GM12873 (cell line): Measurements from ENCODE around the gene SLC38A10.
A peak's percentile ranks its signal among the peaks of the same experiment; 100 is the strongest.

Experiments used
- TF ChIP-seq, protein P1 (sequence below): IDR thresholded peaks from 2 replicates; pipeline ENCODE4 v1.5.1; 2012; ENCODE audit warnings: low read depth, mild to moderate bottlenecking, moderate library complexity, low read length, control low read depth; ENCODE audit not compliant: insufficient read depth; ENCODE audit errors: missing control alignments

SLC38A10 gene

DNA sequence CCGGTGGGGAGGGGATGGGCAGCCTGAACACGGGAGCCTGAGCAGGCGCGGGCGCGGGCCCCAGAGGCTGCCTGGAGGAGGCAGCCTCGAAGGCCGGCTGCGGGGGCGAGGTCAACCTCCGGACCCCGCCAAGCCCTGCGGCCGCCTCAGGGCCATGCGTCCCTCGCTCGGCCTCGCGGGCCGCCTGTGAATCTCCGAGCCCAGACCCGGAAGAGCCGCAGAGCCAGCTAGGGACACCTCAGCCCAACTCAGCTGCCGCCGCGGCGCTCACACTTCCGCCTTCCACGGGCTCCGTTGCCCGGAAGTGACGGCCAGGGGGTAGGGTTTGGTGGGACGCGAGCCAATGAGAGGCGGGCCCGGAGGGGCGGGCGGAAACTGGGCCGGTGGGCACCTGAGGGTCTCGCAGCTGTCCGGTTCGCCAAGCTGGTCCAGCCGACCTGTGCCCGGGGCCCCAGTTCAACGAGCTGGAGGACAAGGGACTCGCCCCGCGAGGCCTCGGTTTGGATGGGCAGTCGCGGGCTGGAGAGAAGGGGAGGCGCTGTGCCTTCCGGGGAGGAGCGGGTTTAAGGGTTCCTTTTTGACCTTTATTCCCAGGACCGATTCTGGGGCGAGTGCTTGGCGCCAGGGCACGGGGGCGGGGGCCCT is at the start of gene SLC38A10:
Gene SLC38A10 (minus strand): TSS at position 277 of the 645 bp plus-strand sequence. CDS start 386 bp downstream, outside the sequence.
- TF ChIP-seq, protein P1, sequence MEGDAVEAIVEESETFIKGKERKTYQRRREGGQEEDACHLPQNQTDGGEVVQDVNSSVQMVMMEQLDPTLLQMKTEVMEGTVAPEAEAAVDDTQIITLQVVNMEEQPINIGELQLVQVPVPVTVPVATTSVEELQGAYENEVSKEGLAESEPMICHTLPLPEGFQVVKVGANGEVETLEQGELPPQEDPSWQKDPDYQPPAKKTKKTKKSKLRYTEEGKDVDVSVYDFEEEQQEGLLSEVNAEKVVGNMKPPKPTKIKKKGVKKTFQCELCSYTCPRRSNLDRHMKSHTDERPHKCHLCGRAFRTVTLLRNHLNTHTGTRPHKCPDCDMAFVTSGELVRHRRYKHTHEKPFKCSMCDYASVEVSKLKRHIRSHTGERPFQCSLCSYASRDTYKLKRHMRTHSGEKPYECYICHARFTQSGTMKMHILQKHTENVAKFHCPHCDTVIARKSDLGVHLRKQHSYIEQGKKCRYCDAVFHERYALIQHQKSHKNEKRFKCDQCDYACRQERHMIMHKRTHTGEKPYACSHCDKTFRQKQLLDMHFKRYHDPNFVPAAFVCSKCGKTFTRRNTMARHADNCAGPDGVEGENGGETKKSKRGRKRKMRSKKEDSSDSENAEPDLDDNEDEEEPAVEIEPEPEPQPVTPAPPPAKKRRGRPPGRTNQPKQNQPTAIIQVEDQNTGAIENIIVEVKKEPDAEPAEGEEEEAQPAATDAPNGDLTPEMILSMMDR, result peak; percentile 27

- TF ChIP-seq, protein P1, result no peak
These were observed 47.4 kb upstream of the SLC38A10 start for GRCh38 chr17:81342269-81343070.

DNA sequence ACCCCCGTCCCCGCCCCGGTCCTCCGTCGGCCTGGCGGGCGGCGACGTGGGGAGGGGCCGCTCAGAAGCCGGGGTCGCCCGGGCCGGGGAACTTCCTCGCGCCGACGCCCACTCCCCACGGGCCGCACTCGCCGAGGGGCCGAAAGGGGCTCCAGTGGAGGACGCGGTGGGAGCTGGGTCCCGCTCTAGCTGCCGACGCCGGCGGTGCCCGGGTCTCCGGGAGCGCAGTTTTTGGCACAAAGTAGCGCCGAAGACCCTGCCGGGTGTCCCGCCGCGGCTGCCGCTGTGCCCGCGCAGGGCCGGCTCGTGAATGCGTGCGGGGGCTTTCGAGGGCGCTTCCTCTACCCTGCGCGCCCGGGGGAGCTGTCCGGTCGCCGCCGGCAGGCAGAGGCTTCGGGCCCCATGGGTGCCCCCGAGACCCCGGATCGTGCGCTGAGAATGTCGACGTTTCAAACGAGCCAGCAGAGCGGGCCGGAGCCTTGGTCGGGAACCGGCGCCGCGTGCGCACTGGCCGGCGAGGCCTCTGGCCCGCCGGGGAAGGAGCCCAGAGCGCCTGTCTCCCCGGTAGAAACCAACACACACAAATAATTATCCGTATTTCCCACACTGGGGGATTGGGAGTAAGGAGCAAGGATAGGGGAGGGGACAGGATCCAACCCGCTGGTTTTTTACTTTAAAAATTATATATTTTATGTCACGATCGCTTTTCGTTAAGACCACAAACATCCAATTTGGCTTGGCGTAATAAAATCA is 46.6 kb upstream of the SLC38A10 start:
- TF ChIP-seq, protein P1, result no peak

DNA sequence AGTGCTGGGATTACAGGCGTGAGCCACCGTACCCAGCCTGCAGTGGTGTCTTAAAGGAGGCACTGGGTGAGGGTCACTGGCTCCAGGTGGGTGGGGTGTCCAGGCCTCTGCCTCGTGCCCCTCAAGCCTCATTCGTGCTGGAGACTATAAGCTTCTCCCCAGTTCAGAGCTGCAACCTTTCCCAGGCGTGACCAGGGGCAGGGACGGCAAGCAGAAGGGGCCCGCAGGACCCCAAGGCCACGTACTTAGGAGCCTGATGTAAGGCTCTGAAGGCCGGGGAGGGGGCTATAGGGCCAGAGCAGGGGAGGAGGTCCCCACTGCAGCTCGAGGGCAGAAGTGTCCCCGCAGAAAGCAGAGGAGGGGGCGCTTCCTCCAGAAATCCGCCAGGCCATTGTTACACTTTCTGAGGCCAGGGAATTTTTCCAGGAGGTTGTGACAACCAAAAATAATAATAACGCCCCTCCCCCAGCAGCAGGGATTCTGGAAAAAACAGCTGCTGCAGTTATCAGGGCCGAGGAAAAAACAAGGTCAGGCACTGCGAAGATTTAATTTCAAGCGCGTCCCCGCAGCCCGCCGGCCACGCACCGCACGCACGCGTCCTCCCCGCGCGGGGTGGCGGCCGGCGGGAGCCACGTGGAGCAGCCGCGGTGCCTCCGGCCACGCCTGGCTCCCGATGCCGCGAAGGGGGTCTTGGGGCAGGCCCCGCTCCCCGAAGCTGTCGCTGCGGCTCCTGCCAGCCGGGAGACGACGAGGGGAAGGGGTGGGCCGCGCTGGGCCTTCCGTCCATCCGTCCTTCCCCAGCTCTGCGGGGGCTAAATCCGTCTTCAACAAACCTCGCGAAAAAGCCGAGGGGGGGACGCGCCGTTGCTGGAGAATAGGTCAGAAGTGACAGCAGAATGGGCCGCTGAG is 45.8 kb upstream of the SLC38A10 start:
- TF ChIP-seq, protein P1, result no peak

DNA sequence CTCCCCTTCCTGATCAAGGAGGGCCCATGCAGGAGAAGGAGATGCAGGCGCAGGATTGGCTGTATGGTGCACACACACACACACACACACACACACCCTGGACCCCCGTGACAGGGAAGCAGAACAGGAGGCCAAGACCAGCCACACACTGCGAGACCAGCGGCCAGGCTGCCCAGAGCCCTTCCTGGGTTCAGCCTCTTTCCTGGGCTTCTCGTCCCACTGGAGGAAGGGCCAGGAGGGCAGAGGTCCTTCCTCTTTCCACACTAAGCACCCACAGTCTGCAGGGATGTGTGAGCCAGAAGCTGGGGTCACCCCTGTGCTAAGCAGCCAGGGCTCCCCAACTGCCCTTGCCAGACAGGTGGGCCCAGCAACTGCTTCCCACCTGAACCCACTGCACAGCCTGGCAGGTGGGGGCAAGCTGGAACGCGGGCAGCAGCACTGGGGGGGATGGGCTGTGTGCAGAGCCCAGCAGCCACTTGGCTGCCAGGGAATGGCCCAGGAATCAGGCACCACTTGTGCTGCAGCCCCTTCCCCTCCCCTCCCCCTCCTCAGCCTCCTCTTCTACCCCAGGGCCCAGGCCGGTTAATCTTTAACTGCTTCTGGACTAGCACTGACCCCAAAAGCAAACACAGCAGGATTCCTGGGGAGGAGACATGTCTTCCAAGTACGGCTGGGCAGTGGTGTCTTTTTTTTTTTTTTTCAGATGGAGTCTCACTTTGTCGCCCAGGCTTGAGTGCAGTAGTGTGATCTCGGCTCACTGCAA is 44.6 kb upstream of the SLC38A10 start:
- TF ChIP-seq, protein P1, result no peak

GRCh38 chr17:81339191-81339533 is 44.1 kb upstream of the SLC38A10 start:
- TF ChIP-seq, protein P1, result no peak
